ENCODE results near the gene KCNJ11.

Gene KCNJ11

DNA sequence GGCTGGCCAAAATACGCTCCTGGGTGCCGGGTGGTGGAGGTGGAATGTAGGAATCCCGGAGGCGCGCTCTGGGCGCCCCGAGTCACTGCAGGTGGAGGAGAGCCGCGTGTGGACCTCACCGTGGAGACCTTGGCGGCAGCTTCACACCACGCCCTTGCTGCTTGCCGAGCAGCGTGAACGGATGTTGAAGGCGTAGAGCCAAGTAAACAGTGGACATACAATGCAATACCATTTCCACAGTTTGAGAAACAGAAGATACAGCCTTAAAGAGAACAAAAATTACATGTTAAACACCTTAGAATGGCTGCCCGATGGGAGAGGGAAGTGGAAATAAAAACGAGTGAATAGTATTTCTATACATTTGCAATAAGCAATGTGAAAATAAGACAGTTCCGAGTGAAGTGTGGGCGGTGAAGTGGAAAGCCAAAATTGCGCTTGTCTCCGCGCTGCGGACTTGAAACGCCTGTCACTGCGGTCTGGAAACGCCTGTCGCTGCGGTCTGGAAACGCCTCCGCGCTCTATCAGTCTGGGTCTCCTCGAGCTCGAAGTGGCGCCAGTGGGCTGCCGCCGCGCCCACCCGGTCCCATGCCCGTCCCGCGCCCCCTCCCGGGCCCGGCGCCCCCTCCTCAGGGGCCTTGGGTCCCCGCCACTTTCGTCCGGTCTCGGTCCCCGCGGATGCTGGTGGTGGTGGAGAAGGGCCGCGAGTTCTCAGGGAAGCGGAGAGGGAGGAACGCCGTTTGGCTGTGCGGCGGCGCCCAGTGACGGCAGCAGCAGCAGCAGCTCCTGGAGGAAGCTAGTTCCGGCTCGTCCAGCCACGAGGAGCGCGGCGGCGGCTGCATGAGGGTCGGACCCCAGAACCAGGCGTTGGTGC lies 35.3 kb downstream of the KCNJ11 start:
- DNase-seq: peak; percentile 43

DNA sequence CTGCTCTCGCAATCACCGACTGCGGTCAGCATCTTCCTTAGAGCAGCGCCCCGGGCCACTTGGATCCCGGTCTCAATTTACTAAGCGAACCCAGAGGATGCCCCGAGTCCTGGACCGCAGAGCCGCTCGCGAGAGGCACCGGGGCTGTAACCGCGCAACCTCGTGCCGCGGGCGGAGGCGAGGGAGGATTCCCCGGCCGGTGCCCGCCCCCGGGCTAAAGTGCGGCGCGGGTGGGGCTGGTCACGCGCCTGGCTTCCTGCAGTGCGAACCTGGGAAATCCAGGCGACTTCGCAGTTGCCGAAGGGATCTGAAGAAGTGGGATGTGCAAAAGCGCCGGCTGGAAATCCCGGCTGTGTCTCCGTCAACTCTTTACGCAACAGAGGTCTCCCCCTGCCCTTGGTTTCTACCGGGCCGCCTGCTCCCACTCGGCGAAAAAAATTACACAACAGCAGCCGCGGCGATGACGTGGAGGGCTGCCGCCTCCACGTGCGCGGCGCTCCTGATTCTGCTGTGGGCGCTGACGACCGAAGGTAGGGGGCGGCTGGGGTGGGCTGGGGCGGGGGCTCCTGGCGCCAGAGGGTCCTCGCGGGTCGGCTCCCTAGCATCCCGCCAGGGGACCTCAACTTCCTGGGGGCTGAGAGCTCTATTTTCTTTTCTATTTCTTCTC lies 36.8 kb downstream of the KCNJ11 start, which contains the start of gene NCR3LG1:
TSS of gene NCR3LG1 (plus strand) at position 291 of the 667 bp plus-strand sequence. CDS start at position 461, 170 bp downstream.
- no peak for DNase-seq

DNA sequence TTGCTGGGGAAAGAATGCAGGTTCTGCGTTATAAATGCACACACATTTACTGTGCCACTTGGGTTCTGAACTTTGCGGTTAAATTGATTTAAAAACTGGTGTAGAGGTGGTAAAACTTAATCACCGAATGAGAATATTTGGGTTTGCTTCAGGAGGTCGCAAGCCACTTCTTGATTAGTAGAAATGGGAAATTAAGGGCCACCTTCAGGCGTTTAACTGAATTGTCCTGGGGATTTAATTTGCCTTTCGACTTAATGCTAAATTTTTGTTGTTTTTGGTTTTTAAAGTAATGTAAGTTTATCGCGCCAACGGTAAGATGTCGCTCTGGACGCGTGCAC lies 37.3 kb downstream of the KCNJ11 start:
- no peak for DNase-seq

DNA sequence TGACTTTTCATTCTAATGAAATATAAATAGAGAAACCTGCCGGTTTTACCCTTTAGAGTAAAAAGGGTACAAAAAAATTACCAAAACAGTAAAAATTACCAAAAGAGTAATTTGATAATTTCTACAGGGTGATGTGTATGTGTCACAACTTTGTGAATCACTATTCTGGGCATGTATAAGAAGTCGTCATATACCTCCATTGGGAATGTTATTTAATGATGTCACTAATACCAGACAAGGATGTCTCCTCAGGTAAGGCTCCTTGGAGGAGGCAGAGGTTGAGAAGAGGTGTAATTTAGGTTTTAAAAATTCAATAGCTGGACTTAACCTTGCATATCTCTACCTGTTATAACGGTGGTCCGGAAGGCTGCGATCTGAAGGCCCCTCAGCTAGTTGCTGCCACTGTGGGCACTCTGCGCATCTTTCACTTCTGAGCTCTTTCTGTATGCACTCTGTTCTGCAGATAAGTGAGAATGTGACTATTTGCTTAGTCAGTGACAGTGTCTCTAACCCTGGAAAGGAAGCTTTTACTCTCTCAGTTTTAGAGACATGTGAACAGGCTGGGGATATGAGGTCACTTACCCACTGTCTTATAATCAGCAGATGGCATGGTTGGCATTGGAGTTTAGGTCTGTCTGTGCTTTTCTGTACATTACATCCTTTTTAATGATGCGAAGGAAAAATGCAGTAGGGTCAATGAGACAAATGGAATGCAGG lies 37.8 kb downstream of the KCNJ11 start:
- DNase-seq: no peak

DNA sequence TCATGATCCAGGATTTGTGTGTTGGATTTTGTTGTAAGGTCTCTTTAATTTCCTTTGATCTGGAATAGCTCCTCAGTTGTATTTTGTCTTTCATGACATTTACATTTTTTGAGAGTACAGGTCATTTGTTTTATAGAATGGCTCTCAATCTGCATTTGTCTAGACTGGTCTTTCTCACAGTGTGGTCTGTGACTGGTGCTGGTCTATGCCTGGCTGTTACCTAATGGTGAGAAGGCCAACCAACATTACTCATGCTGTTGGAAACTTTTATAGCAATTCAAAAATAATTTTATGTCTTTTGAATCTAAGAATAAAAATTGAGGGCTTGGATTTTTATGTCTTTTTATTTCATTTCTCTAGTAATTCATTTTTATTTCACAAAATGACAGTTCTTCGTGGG lies 40.8 kb downstream of the KCNJ11 start:
- DNase-seq: no peak

DNA sequence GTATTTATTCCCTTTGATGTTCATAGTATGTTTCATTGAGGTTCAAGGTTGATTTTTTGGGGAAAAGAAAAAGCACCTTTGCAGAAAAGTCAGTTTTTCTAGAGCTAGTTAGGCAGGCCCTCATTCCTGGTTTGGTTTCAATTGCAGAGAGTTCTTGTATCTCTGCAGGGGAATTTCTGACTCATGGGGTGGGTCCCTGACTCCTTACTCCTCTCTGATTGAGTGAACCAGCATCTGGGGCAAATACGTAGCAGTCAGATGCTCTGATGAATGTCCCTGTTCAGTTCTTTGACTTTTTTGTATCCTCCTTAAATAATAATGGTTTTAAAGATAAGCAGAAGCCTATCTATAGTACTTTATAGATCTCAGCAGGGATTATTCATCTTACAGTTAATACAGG lies 44.6 kb downstream of the KCNJ11 start:
- no peak for DNase-seq

DNA sequence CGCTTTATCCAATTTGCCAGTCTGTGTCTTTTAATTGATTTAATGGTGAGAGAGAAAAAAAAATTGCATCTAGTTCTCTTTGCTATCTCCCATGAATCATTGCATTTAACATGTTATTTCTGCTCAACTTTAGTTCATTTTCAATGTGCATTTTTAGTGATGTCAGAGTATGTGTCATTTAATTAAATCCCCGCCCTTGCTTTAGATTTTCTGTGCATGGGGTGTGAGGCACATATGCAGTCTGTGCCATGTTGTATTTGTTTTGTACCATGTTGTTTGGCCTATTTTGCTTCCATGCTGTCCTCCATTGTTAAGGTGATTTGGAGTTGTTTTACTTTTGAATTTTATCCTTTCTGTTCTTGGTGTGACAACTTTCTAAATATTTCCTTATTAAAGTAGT lies 45.2 kb downstream of the KCNJ11 start:
- no peak for DNase-seq

All from NCI-H2029 treated with DMSO at 0.1 percent for 48 hours (cell line).